Epithelial cell of esophagus (primary cell): ENCODE results near the gene VPS41.

Experiments
- DNase-seq: peaks from one replicate; pipeline ENCODE4 v3.0.0; 2010; ENCODE audit warnings: low read depth
- H3K4me3 ChIP-seq: 2 replicates; pipeline ENCODE4 v1.5.1; 2011; ENCODE audit warnings: mild to moderate bottlenecking, low read length, control low read depth
- TF ChIP-seq, protein P1 (sequence below): IDR thresholded peaks from 2 replicates; pipeline ENCODE4 v1.5.1; 2011; ENCODE audit warnings: low read depth, mild to moderate bottlenecking, low read length, control low read depth, inconsistent platforms; ENCODE audit not compliant: insufficient read depth; ENCODE audit errors: missing control alignments

Gene VPS41

DNA sequence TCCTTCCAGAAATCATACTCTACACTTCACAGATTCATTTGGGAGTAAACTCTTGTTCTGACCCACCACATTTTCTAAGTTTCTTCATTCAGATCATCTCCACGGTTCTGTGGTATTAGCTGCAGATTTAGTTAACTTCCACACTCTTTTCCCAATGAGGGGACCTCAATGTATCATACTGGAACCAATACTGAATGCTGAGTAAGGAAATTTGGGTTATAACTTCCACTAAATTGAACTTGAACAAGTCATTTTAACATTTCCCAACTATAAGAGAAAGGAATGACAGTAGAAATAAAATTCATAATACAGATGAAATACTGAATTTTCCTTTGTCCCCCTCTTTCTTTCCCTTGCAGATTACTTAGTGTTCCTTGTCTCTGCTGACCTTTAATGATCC lies 131.4 kb downstream of the VPS41 start:
- TF ChIP-seq, protein P1, sequence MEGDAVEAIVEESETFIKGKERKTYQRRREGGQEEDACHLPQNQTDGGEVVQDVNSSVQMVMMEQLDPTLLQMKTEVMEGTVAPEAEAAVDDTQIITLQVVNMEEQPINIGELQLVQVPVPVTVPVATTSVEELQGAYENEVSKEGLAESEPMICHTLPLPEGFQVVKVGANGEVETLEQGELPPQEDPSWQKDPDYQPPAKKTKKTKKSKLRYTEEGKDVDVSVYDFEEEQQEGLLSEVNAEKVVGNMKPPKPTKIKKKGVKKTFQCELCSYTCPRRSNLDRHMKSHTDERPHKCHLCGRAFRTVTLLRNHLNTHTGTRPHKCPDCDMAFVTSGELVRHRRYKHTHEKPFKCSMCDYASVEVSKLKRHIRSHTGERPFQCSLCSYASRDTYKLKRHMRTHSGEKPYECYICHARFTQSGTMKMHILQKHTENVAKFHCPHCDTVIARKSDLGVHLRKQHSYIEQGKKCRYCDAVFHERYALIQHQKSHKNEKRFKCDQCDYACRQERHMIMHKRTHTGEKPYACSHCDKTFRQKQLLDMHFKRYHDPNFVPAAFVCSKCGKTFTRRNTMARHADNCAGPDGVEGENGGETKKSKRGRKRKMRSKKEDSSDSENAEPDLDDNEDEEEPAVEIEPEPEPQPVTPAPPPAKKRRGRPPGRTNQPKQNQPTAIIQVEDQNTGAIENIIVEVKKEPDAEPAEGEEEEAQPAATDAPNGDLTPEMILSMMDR, result no peak
- no peak overlapping the region for H3K4me3 ChIP-seq
- DNase-seq, result no peak

DNA sequence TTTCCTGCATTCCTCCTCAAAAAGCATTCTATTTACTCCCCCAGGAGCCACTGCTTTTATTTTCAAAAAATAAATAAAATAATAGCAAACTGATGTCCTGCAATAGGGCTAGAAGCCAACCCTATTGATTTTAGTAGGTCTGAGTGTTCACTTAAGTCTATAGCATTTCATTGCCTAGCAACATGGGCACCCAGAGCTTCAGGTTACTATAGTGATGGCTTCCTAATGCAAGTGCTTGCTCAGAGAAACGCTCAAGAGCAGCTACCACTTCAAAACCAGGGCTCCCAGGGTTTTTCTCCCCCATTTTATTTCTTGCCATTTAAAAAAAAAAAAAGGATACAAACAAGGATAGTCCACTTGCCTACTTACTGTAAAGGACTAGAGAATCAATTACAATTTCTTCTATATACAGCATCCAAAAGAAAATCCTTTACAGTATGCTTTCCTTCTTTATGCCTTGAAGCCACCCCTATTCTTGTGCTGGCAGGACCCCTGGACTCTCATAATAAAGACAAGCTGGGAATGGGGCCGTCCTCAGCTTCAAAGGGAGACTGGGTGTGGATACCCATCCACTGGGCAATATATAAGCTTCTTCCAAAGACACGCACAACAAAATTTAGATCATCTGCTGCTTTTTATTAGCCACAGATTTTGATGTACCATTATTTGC lies 133.3 kb downstream of the VPS41 start:
- no peak overlapping the region for H3K4me3 ChIP-seq
- TF ChIP-seq, protein P1, result no peak
- no peak for DNase-seq

DNA sequence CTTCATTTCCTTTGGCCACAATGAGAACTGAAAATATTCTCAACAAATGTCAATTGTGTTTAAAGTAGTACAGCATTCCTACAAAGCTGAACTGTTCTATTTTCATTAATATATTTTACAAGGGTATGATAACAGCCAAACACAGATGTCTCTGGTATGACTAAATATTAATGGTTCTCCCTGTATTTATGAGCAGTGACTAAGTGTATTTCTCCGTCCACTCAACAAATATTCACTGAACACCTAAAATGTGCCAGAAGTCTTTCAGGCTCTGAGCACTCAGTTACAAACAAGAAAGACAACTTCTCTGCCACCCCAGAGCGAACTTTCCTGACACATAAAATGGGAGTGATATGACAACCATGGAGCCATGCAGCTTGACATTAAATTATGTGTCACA lies 135.6 kb downstream of the VPS41 start:
- TF ChIP-seq, protein P1, result no peak
- no peak overlapping the region for H3K4me3 ChIP-seq
- no peak for DNase-seq

DNA sequence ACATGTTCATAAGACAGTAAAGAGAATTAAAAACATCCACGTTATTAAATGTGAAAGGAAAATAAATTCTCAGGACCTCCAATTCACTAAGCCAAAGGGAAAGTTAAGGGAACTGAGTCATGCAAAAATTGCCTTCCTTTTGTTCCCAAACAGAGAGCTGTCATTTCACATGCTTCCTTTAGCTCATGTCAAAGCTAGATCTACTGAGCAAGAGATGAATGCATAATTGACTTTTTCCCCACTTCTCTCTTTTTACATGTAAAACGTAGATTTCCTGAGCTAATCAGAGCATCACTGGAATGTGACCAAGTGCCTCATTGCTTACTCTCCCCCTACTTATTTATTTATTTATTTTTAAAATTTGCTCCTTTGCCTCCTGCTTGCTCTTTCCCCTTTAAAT lies 148.8 kb downstream of the VPS41 start:
- TF ChIP-seq, protein P1, result no peak
- no peak for DNase-seq
- no peak overlapping the region for H3K4me3 ChIP-seq

DNA sequence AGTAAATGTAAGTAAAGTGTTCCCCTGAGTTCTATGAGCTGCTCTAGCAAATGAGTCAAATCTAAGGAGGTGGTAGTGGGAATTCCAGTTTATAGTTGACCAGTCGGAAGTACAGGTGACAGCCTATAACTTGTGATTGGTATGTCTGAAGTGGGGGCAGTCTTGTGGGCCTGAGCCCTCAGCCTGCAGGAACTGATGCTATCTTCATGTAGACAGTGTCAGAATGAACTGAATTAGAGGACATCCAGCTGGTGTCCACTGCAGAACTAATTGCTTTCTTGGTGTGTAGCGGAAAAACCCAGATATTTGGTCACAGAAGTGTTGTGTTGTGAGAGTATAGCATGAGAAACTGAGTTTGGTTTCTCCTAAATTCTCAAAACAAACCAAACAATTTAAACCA lies 150.0 kb downstream of the VPS41 start:
- no peak for DNase-seq
- TF ChIP-seq, protein P1, result no peak
- H3K4me3 ChIP-seq, result no peak overlapping the region

DNA sequence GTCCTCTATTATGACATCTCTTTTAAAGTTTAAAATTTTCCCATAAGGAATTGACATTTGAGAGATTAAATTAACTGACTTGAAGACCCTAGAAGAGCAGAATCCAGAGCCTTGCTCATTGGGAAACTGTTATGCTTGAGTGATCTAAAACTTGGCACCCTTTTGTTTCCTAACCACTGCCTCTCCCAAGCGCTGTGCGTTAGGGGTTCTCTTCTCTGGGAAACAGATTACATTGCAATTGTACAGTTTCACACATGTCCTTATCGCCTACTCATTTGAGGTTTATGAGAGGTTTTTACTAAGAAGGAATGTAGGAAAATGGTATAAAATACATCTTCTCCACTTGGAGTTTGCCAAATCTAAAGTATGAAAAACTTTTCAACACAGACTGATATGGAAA lies 151.1 kb downstream of the VPS41 start:
- DNase-seq, result no peak
- H3K4me3 ChIP-seq, result no peak overlapping the region
- TF ChIP-seq, protein P1, result no peak

DNA sequence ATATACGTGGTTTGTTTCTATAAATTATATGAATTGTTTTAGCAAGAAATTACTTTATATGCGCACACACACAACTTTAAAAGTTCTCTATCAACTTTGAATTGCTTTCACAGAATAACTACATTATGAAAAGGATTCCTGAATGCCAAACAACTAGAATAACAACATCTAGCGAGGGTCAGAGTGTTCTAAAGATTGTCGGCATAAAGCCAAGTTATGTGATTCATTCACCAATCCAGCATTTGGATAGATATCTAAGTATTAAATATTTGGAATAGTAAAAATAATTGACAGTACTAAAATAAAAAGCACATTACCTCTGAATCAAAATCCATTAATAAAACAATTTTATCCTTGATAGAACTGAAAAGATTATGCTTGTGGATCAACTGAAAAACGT lies 152.5 kb downstream of the VPS41 start:
- no peak for DNase-seq

More for the DNA sequence above, 152.5 kb downstream of the VPS41 start:
- H3K4me3 ChIP-seq, result no peak overlapping the region
- TF ChIP-seq, protein P1, result no peak
